ENCODE results near the gene DIO3.

- no peak for TF ChIP-seq MTA1 (CRISPR knock-in tag; IDR thresholded peaks at IDR 0.05; ENCODE audit: borderline replicate concordance)
- TF ChIP-seq HCFC1 (IDR thresholded peaks at IDR 0.05; ENCODE audit: low read depth, low read length), result no peak
- no peak for TF ChIP-seq MAFK (conservative IDR thresholded peaks at IDR 0.05 in 1 of 2, IDR thresholded peaks at IDR 0.05 in 1 of 2; ENCODE audit: low read length in 2 of 2)
Measured at GRCh38 chr14:101535232-101535631, 26.1 kb upstream of the DIO3 start.
